ENCODE results near the gene NCAPD2. TPM values are rescaled to one million over a fixed set of nuclear protein-coding genes. Genes with fewer than 3 reads are reported as not detected.
"Not testable (repeated sequence)": the region's sequence is repeated elsewhere in the genome, so short reads cannot be mapped to it uniquely, and the experiment has no call there.

Gene NCAPD2
- polyA plus RNA-seq, 3 donors = 6.2 to 15.0 (median 8.3) TPM

GRCh38 chr12:6537580-6538419 lies 43.9 kb downstream of the NCAPD2 start:
- Histone ChIP-seq H3K4me1 (ENCODE audit: control insufficient read depth in 1 of 2, insufficient read depth in 2 of 2, low read length in 2 of 2) (peaks cover 67 to 85% of the 10 kb centered on the region in 2 donors), H3K27ac (ENCODE audit: low read depth in 1 of 2, low read length in 2 of 2) (peak overlapping the region; percentile 55 to 94), H4K20me1 (ENCODE audit: insufficient read depth, low read length) (peaks cover 85% of the 10 kb centered on the region), H3K36me3 (replicated peaks in 1 of 2; ENCODE audit: control insufficient read depth in 1 of 2, insufficient read depth in 2 of 2, low read length in 2 of 2) (peaks cover 64% of the 10 kb centered on the region in 2 donors), H3K79me2 (ENCODE audit: insufficient read depth, low read length) (peaks cover 60% of the 10 kb centered on the region)
- not testable (repeated sequence) for H3K9ac ChIP-seq (ENCODE audit: insufficient read depth, low read length, poor library complexity, severe bottlenecking); H3K27me3 ChIP-seq (ENCODE audit: control insufficient read depth in 2 of 2, insufficient read depth in 2 of 2, low read length in 2 of 2); H3K4me2 ChIP-seq (replicated peaks; ENCODE audit: extremely low read depth, low read length, poor library complexity, severe bottlenecking); H3K9me3 ChIP-seq (replicated peaks in 1 of 2; ENCODE audit: control insufficient read depth in 1 of 2, insufficient read depth in 1 of 2, low read length in 2 of 2); H3K9me3 Mint-ChIP-seq; H3K4me3 ChIP-seq (replicated peaks in 1 of 3; ENCODE audit: low read depth in 2 of 3, low read length in 3 of 3); H3K27me3 Mint-ChIP-seq (ENCODE audit: low read depth in 3 of 3); H2AFZ ChIP-seq (ENCODE audit: insufficient read depth, low read depth, low read length, poor library complexity, severe bottlenecking)
- Mint-ChIP-seq H3K36me3 (peaks cover 54 to 66% of the 10 kb centered on the region in 2 donors), H3K4me3 (peak overlapping the region in 1 of 2 donors; percentile 65), H3K27ac (peak overlapping the region; percentile 88 to 98 (median 97)), H3K4me1 (peaks cover 79% of the 10 kb centered on the region)
- TF ChIP-seq CTCF (IDR thresholded peaks at IDR 0.05) = peak; percentile 97
- DNase-seq = peak; percentile 73 to 80 (median 80)
- WGBS (ENCODE audit: insufficient coverage) = 33% methylated on average over 16 of the region's 17 CpGs
- intact Hi-C loops (cut with micrococcal nuclease) = loop anchor here (2.0 to 10.0 kb wide), 4 partner anchors 67 to 417 kb away; partner anchors contain the start of genes PTPN6 (in 1 of the 2) and VAMP1 (in 1 of the 2)

- WGBS (ENCODE audit: insufficient coverage) = 58% methylated on average over 12 of the region's 24 CpGs
- Histone ChIP-seq H3K79me2 (ENCODE audit: insufficient read depth, low read length) (peaks cover 57% of the 10 kb centered on the region), H2AFZ (ENCODE audit: insufficient read depth, low read depth, low read length, poor library complexity, severe bottlenecking) (no peak overlapping the region), H3K27me3 (ENCODE audit: control insufficient read depth in 2 of 2, insufficient read depth in 2 of 2, low read length in 2 of 2) (no peaks in the 10 kb centered on the region), H3K4me1 (ENCODE audit: control insufficient read depth in 1 of 2, insufficient read depth in 2 of 2, low read length in 2 of 2) (peaks cover 60 to 77% of the 10 kb centered on the region in 2 donors), H3K27ac (ENCODE audit: low read depth in 1 of 2, low read length in 2 of 2) (peak overlapping the region; percentile 55 to 94), H3K4me2 (replicated peaks; ENCODE audit: extremely low read depth, low read length, poor library complexity, severe bottlenecking) (no peak overlapping the region), H3K9ac (ENCODE audit: insufficient read depth, low read length, poor library complexity, severe bottlenecking) (no peak overlapping the region), H3K36me3 (replicated peaks in 1 of 2; ENCODE audit: control insufficient read depth in 1 of 2, insufficient read depth in 2 of 2, low read length in 2 of 2) (peaks cover 69 to 70% of the 10 kb centered on the region in 2 donors), H3K4me3 (replicated peaks in 1 of 3; ENCODE audit: low read depth in 2 of 3, low read length in 3 of 3) (no peak overlapping the region), H3K9me3 (replicated peaks in 1 of 2; ENCODE audit: control insufficient read depth in 1 of 2, insufficient read depth in 1 of 2, low read length in 2 of 2) (no peaks in the 10 kb centered on the region), H4K20me1 (ENCODE audit: insufficient read depth, low read length) (peaks cover 90% of the 10 kb centered on the region)
- no peak for DNase-seq
- no peaks in the 10 kb centered on the region for H3K9me3 Mint-ChIP-seq
- peak overlapping the region; percentile 88 to 98 (median 97) for H3K27ac Mint-ChIP-seq
- H3K4me3 Mint-ChIP-seq = no peak overlapping the region
- H3K27me3 Mint-ChIP-seq (ENCODE audit: low read depth in 3 of 3) = peaks cover 0 to 5% (median 2%) of the 10 kb centered on the region in 3 donors
- intact Hi-C loops (cut with micrococcal nuclease) = loop anchor here (2.0 to 10.0 kb wide), 4 partner anchors 68 to 416 kb away; partner anchors contain the start of genes PTPN6 (in 1 of the 2) and VAMP1 (in 1 of the 2)
- peaks cover 59 to 74% of the 10 kb centered on the region in 2 donors for H3K36me3 Mint-ChIP-seq
- no peak for TF ChIP-seq CTCF (IDR thresholded peaks at IDR 0.05)
- H3K4me1 Mint-ChIP-seq = peaks cover 75% of the 10 kb centered on the region
These were observed 44.8 kb downstream of the NCAPD2 start for GRCh38 chr12:6538420-6539313.

Measured in CD14-positive monocyte (primary cell).